MM.1S (cell line): ENCODE measurements around the gene PDE6D.

ENCODE experiments used
- DNase-seq: peaks from one replicate; pipeline ENCODE4 v3.0.0-alpha.2; 2015
- H2AFZ ChIP-seq: fragments of 300-600 bp; sonication (generic); 2 replicates; pipeline ENCODE4 v1.6.0; 2016; ENCODE audit warnings: antibody characterized with exemption, low read length
- H3F3A ChIP-seq: fragments of 300-600 bp; sonication (generic); 2 replicates; pipeline ENCODE4 v1.6.1; 2016; ENCODE audit warnings: mild to moderate bottlenecking, antibody characterized with exemption, low read length, moderate library complexity, mixed read lengths; ENCODE audit not compliant: insufficient read depth
- H3K27ac ChIP-seq: fragments of 300-600 bp; sonication (generic); 2 replicates; pipeline ENCODE4 v1.5.1; 2016; ENCODE audit warnings: mild to moderate bottlenecking, low read length
- H3K27me3 ChIP-seq: fragments of 300-600 bp; sonication (generic); replicated peaks from 2 replicates; pipeline ENCODE4 v1.6.0; 2016; ENCODE audit warnings: low read length; ENCODE audit not compliant: insufficient read depth
- H3K36me3 ChIP-seq: fragments of 300-600 bp; sonication (generic); replicated peaks from 2 replicates; pipeline ENCODE4 v1.6.1; 2016; ENCODE audit warnings: mild to moderate bottlenecking, low read length, mixed read lengths; ENCODE audit not compliant: insufficient read depth
- H3K4me1 ChIP-seq: fragments of 300-600 bp; sonication (generic); 2 replicates; pipeline ENCODE4 v1.6.1; 2016; ENCODE audit warnings: low read length, mixed read lengths
- H3K4me2 ChIP-seq: fragments of 300-600 bp; sonication (generic); 2 replicates; pipeline ENCODE4 v1.6.0; 2016; ENCODE audit warnings: low read depth, low read length
- H3K4me3 ChIP-seq: fragments of 300-600 bp; sonication (generic); 2 replicates; pipeline ENCODE4 v1.5.1; 2016; ENCODE audit warnings: low read length, mixed read lengths
- H3K79me2 ChIP-seq: fragments of 300-600 bp; sonication (generic); 2 replicates; pipeline ENCODE4 v1.6.1; 2016; ENCODE audit warnings: mixed run types, low read length, mixed read lengths
- H3K9ac ChIP-seq: fragments of 300-600 bp; sonication (generic); 2 replicates; pipeline ENCODE4 v1.6.1; 2016; ENCODE audit warnings: low read length, mixed read lengths
- H3K9me2 ChIP-seq: fragments of 300-600 bp; sonication (generic); replicated peaks from 2 replicates; pipeline ENCODE4 v1.6.1; 2016; ENCODE audit warnings: mild to moderate bottlenecking, low read length, mixed read lengths; ENCODE audit not compliant: insufficient read depth
- H3K9me3 ChIP-seq: fragments of 300-600 bp; sonication (generic); replicated peaks from 2 replicates; pipeline ENCODE4 v1.6.1; 2016; ENCODE audit warnings: mild to moderate bottlenecking, low read length, mixed read lengths; ENCODE audit not compliant: insufficient read depth
- H4K20me1 ChIP-seq: fragments of 300-600 bp; sonication (generic); 2 replicates; pipeline ENCODE4 v1.6.1; 2016; ENCODE audit warnings: mild to moderate bottlenecking, low read length, moderate library complexity, mixed read lengths; ENCODE audit not compliant: insufficient read depth
- CTCF ChIP-seq: fragments of 300-600 bp; sonication (generic); IDR thresholded peaks from 2 replicates; pipeline ENCODE4 v1.5.1; 2016; ENCODE audit warnings: antibody characterized with exemption, low read length, mixed read lengths
- EZH2 ChIP-seq: fragments of 300-600 bp; sonication (generic); optimal IDR thresholded peaks from 2 replicates; pipeline ENCODE3; 2017; ENCODE audit warnings: low read depth, mild to moderate bottlenecking, antibody characterized with exemption, low read length, mixed read lengths
- EZH2phosphoT487 ChIP-seq: fragments of 300-600 bp; sonication (generic); IDR thresholded peaks from 2 replicates; pipeline ENCODE4 v1.6.1; 2018; ENCODE audit warnings: antibody characterized with exemption, low read length

The PDE6D gene

GRCh38 chr2:231807020-231807419 is 25.9 kb upstream of the PDE6D start:
- H3K4me1 ChIP-seq = peaks cover 9% of the 10 kb centered on the region; the same call in 1 of the 2 replicates
- no peak for DNase-seq
- H3K4me3 ChIP-seq = no peak overlapping the region
- TF ChIP-seq EZH2phosphoT487 (no peak), EZH2 (no peak), CTCF (no peak)
- H3K36me3 ChIP-seq = 0 out of 2 replicates have a peak, but pooled peaks cover 4% of the 10 kb centered on the region
- no peak overlapping the region for H2AFZ ChIP-seq
- no peaks in the 10 kb centered on the region for H3K27me3 ChIP-seq
- no peak overlapping the region for H3K27ac ChIP-seq
- no peaks in the 10 kb centered on the region for H3K9me3 ChIP-seq
- H3K79me2 ChIP-seq = peaks cover 29% of the 10 kb centered on the region
- H3K9ac ChIP-seq = no peak overlapping the region
- no peaks in the 10 kb centered on the region for H4K20me1 ChIP-seq
- no peaks in the 10 kb centered on the region for H3K9me2 ChIP-seq
- H3F3A ChIP-seq = no peaks in the 10 kb centered on the region
- H3K4me2 ChIP-seq = no peak overlapping the region

- no peaks in the 10 kb centered on the region for H3K27me3 ChIP-seq
- H3K9me2 ChIP-seq = no peaks in the 10 kb centered on the region
- no peaks in the 10 kb centered on the region for H4K20me1 ChIP-seq
- H2AFZ ChIP-seq = no peak overlapping the region
- no peaks in the 10 kb centered on the region; the same call in 1 of the 2 replicates for H3F3A ChIP-seq
- H3K4me3 ChIP-seq = no peak overlapping the region
- H3K9ac ChIP-seq = no peak overlapping the region
- no peak for DNase-seq
- no peaks in the 10 kb centered on the region for H3K9me3 ChIP-seq
- H3K27ac ChIP-seq = no peak overlapping the region
- H3K79me2 ChIP-seq = peaks cover 45% of the 10 kb centered on the region
- no peak overlapping the region for H3K4me2 ChIP-seq
- H3K4me1 ChIP-seq = peaks cover 25% of the 10 kb centered on the region
- 0 out of 2 replicates have a peak, but pooled peaks cover 4% of the 10 kb centered on the region for H3K36me3 ChIP-seq
- TF ChIP-seq EZH2 (no peak), CTCF (no peak), EZH2phosphoT487 (no peak)
Observed at GRCh38 chr2:231803501-231804138, 22.5 kb upstream of the PDE6D start.

DNA sequence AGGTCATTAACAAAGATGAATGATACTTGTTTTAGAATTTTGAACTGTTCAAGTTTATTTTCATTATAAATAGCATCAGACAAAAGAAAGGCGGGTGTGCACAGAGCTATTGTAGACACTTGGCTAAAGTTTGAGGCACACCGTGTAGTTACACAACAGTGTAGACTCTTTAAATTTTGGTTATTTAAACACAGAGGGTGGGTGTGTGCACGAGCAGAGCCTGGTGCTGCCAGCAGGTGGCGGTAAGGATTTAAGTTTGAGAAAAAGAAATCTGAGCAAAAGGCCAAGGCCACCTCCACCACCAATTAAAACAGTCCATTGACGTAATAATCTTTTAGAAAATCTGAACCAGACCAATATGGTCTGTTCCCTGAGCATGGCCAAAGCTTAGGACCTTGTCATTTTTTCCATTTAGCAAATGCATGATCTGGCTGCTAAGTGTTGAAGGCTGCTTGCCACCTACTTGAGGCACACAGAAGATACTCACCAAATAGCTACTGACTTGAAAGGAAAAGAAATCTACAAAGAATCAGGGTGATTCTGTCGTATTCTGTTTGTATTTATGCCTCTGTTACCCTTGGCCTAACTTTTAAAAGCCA is 19.5 kb upstream of the PDE6D start:
- DNase-seq = peak; percentile 72
- no peaks in the 10 kb centered on the region for H3K9me3 ChIP-seq
- H4K20me1 ChIP-seq = no peaks in the 10 kb centered on the region
- H3K36me3 ChIP-seq = peaks cover 4% of the 10 kb centered on the region; the same call in 1 of the 2 replicates
- peaks cover 55% of the 10 kb centered on the region for H3K79me2 ChIP-seq
- no peaks in the 10 kb centered on the region for H3K9me2 ChIP-seq
- TF ChIP-seq EZH2 = no peak
- TF ChIP-seq CTCF = peak; percentile 82
- TF ChIP-seq EZH2phosphoT487 = no peak
- H3K9ac ChIP-seq = no peak overlapping the region
- no peaks in the 10 kb centered on the region for H3K27me3 ChIP-seq
- peak overlapping the region; percentile 50; the same call in 1 of the 2 replicates for H3K27ac ChIP-seq
- H3K4me1 ChIP-seq = peaks cover 48% of the 10 kb centered on the region
- peaks cover 16% of the 10 kb centered on the region for H3F3A ChIP-seq
- no peak overlapping the region for H3K4me3 ChIP-seq
- peak overlapping the region; percentile 17 for H3K4me2 ChIP-seq
- no peak overlapping the region for H2AFZ ChIP-seq
